Progenitor cell of endocrine pancreas (in vitro differentiated cells): ENCODE data around the gene TMEM42. TPM values are rescaled to one million over a fixed set of nuclear protein-coding genes. Genes with fewer than 3 reads are reported as not detected.

ENCODE experiments used
- DNase-seq: peaks from one replicate; pipeline ENCODE4 v3.0.0; 2021; ENCODE audit warnings: low spot score; ENCODE audit not compliant: unreplicated experiment
- H3K27ac Mint-ChIP-seq: 2 replicates; pipeline ENCODE4 v1.8.0; 2021; ENCODE audit warnings: mild to moderate bottlenecking, moderate library complexity, mixed read lengths
- H3K27me3 Mint-ChIP-seq: 2 replicates; pipeline ENCODE4 v1.8.0; 2021; ENCODE audit warnings: mixed read lengths
- H3K36me3 Mint-ChIP-seq: 2 replicates; pipeline ENCODE4 v1.8.0; 2022; ENCODE audit warnings: mixed read lengths; ENCODE audit not compliant: insufficient read depth
- H3K4me1 Mint-ChIP-seq: 2 replicates; pipeline ENCODE4 v1.8.0; 2021; ENCODE audit warnings: low read depth, mixed read lengths
- H3K4me3 Mint-ChIP-seq: 2 replicates; pipeline ENCODE4 v1.8.0; 2021; ENCODE audit warnings: low read depth, mild to moderate bottlenecking, moderate library complexity, mixed read lengths
- H3K9me3 Mint-ChIP-seq: 2 replicates; pipeline ENCODE4 v1.8.0; 2021; ENCODE audit warnings: low read depth, mixed read lengths
- total RNA-seq: library from RNA; stranded (reverse); gene quantifications from 2 replicates; pipeline ENCODE4 v1.2.1, GENCODE V29; 2021
- TF ChIP-seq, protein P1 (sequence below): fragments of 200-600 bp; sonication (generic); IDR thresholded peaks from one replicate; pipeline ENCODE4 v1.5.0; 2021; ENCODE audit warnings: antibody characterized with exemption, mild to moderate bottlenecking; ENCODE audit not compliant: unreplicated experiment

TMEM42 gene
- total RNA-seq, 1 donor from 2014 or later, result 13.4 TPM

DNA sequence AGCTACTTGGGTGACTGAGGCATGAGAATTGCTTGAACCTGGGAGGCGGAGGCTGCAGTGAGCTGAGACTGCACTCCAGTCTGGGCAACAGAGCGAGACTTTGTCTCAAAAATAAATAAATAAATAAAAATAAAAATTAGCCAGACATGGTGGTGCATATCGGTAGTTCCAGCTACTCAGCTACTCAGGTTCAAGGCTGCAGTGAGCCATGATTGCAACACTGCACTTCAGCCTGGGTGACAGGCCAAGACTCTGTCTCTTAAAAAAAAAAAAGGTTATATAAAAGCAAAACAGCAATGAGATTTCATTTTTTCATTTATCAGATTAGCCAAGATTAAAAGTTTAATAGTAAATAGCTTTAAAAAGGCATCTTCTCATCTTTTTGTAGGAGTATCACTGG lies 15.6 kb downstream of the TMEM42 start:
- no peak for DNase-seq
- Mint-ChIP-seq H3K36me3 (no peaks in the 10 kb centered on the region), H3K27ac (no peak overlapping the region), H3K27me3 (peaks cover 9% of the 10 kb centered on the region), H3K4me1 (no peaks in the 10 kb centered on the region), H3K4me3 (no peak overlapping the region), H3K9me3 (no peaks in the 10 kb centered on the region)
- TF ChIP-seq, protein P1, sequence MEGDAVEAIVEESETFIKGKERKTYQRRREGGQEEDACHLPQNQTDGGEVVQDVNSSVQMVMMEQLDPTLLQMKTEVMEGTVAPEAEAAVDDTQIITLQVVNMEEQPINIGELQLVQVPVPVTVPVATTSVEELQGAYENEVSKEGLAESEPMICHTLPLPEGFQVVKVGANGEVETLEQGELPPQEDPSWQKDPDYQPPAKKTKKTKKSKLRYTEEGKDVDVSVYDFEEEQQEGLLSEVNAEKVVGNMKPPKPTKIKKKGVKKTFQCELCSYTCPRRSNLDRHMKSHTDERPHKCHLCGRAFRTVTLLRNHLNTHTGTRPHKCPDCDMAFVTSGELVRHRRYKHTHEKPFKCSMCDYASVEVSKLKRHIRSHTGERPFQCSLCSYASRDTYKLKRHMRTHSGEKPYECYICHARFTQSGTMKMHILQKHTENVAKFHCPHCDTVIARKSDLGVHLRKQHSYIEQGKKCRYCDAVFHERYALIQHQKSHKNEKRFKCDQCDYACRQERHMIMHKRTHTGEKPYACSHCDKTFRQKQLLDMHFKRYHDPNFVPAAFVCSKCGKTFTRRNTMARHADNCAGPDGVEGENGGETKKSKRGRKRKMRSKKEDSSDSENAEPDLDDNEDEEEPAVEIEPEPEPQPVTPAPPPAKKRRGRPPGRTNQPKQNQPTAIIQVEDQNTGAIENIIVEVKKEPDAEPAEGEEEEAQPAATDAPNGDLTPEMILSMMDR, result no peak

DNA sequence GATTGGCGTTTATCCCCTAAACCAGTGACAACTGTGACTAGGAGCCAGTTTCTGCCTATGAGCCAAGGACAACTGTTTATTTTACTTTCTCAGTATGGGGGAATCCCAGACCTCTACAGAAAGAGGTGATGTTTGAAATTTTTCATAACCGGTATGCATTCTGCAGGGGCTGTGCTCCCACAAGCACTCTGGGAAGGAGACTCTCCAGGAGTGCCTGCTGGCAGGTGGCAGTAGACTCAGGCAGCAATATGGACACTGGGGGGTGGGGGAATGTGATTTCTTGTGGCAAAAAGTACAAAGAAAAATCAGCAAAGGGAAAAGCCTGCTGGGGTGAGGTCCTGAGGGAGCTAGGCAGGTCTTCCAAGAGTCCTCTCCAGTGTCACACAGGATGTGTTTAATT lies 18.6 kb downstream of the TMEM42 start:
- H3K36me3 Mint-ChIP-seq, result no peaks in the 10 kb centered on the region
- no peak for DNase-seq
- peaks cover 12% of the 10 kb centered on the region for H3K27me3 Mint-ChIP-seq
- H3K4me1 Mint-ChIP-seq, result no peaks in the 10 kb centered on the region
- H3K4me3 Mint-ChIP-seq, result no peak overlapping the region
- no peaks in the 10 kb centered on the region for H3K9me3 Mint-ChIP-seq
- H3K27ac Mint-ChIP-seq, result no peak overlapping the region
- TF ChIP-seq, protein P1, result no peak

DNA sequence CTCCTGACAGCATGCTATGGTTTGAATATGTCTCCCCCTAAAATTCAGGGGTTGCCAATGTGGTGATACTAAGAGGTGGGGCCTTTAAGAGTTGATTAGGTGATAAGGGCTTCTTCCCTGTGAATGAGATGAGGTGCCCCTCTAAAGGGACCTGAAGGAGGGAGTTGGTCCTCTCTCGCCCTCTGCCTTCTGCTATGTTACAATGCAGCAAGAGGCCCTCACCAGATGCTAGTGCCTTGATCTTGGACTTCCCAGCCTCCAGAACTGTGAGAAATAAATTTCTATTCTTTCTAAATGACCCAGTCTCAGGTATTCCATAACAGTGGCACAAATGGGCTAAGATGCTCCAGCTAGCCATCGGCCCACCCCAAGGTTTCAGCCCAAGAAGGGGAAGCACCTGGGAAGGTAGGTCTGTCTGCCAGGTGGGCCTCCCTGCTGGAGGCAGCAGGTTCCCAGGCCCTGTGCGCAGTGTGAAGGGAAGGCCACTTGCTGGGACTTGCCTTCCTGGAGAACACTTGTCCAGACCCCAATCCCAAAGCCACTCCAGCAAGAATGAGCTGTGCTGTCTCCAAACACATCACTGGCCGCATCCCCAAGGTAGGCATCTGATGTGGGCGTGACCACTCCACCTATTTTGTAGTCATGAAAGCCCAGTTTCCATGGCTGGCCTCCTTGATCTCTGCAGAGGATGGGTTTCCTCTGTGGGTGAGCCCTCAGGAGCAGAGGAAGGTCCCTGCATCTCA lies 21.7 kb downstream of the TMEM42 start:
- Mint-ChIP-seq H3K27ac (no peak overlapping the region), H3K4me1 (no peaks in the 10 kb centered on the region), H3K9me3 (no peaks in the 10 kb centered on the region), H3K27me3 (peaks cover 12% of the 10 kb centered on the region), H3K4me3 (no peak overlapping the region), H3K36me3 (no peaks in the 10 kb centered on the region)
- TF ChIP-seq, protein P1, result no peak
- DNase-seq, result no peak

DNA sequence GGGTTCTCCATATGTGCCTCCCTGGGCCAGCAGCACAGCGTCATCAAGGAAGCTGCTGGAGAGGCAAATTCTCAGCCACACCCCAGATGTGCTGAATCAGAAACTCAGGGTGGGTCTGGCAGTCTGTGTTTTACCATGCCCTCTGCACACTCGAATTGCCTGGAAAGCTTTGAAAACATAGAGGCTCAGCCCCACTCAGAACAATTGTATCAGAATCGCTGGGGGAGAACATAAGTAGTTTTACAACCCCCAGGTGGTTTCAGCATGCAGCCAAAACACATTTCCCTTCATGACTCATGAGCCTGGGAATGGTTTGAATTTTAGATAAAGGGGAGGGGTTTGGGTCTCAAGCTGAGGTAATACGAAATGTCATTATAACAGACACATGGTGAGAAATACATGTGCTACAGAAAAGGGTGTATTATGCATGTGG lies 22.3 kb downstream of the TMEM42 start:
- no peaks in the 10 kb centered on the region for H3K36me3 Mint-ChIP-seq
- H3K27ac Mint-ChIP-seq, result no peak overlapping the region
- H3K4me3 Mint-ChIP-seq, result no peak overlapping the region
- H3K9me3 Mint-ChIP-seq, result no peaks in the 10 kb centered on the region
- DNase-seq, result no peak
- TF ChIP-seq, protein P1, result no peak
- H3K4me1 Mint-ChIP-seq, result no peaks in the 10 kb centered on the region
- peaks cover 8% of the 10 kb centered on the region for H3K27me3 Mint-ChIP-seq

DNA sequence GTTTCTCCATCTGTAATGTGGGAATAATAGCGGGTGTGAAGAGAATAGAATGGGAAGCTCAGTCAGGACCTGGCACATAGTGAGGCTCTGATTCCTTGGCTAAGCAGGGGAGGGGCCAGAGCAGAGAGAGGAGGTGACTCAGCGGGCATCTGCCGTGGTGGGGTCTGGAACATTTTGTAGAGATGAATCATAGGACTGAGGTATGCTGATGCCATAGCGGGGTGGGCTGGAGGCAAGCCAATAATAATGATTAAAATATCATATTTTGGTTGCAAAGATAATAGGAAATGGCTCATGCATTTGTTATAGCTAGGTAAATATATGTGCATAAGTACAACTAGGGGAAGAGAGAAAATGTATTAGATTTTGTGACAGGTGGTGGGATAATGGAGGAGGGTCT lies 23.9 kb downstream of the TMEM42 start:
- Mint-ChIP-seq H3K9me3 (no peaks in the 10 kb centered on the region), H3K4me3 (no peak overlapping the region), H3K27ac (no peak overlapping the region), H3K27me3 (peaks cover 13% of the 10 kb centered on the region), H3K36me3 (no peaks in the 10 kb centered on the region), H3K4me1 (no peaks in the 10 kb centered on the region)
- TF ChIP-seq, protein P1, result no peak
- no peak for DNase-seq
